K562 (cell line): ENCODE results near the gene SUCO. TPM values are rescaled to one million over a fixed set of nuclear protein-coding genes. Genes with fewer than 3 reads are reported as not detected.
A peak's percentile ranks its signal among the peaks of the same experiment; 100 is the strongest.

Experiments used
- AFF4 ChIP-seq: sonication (generic); formaldehyde crosslinking; IDR thresholded peaks from 2 replicates; pipeline ENCODE4 v1.8.0; 2023; ENCODE audit warnings: mild to moderate bottlenecking, missing genetic modification reagents
- ATF7 ChIP-seq: fragments of 450-650 bp; IDR thresholded peaks from 2 replicates; pipeline ENCODE4 v1.7.1; 2014; ENCODE audit warnings: mild to moderate bottlenecking, moderate library complexity
- CHD2 ChIP-seq: IDR thresholded peaks from 2 replicates; pipeline ENCODE4 v1.6.1; 2011; ENCODE audit warnings: low read depth, low read length
- CREB1 ChIP-seq, 2 experiments: sonication (generic) in 1 of 2; formaldehyde crosslinking in 1 of 2; IDR thresholded peaks; 2 replicates each; pipeline versions ENCODE4 v1.6.1 to v1.8.0; 2012 to 2022; ENCODE audit warnings: inconsistent platforms in 1 of 2, mild to moderate bottlenecking in 1 of 2, missing genetic modification reagents in 1 of 2, moderate library complexity in 1 of 2
- EWSR1 ChIP-seq: fragments of 450-650 bp; IDR thresholded peaks from 2 replicates; pipeline ENCODE4 v1.6.1; 2018; ENCODE audit warnings: borderline replicate concordance, mild to moderate bottlenecking, low read depth, moderate library complexity; ENCODE audit not compliant: partially characterized antibody
- GATAD2B ChIP-seq: fragments of 450-650 bp; IDR thresholded peaks from 2 replicates; pipeline ENCODE4 v1.6.1; 2017; ENCODE audit warnings: mild to moderate bottlenecking, borderline replicate concordance
- HDAC2 ChIP-seq: fragments of 450-650 bp; IDR thresholded peaks from 2 replicates; pipeline ENCODE4 v1.6.1; 2016; ENCODE audit warnings: mild to moderate bottlenecking
- HDAC6 ChIP-seq: IDR thresholded peaks from 2 replicates; pipeline ENCODE4 v1.6.1; 2012; ENCODE audit warnings: low read depth, mild to moderate bottlenecking, control low read depth, inconsistent platforms, low read length, moderate library complexity
- HNRNPH1 ChIP-seq: fragments of 200-400 bp; formaldehyde crosslinking; optimal IDR thresholded peaks from 2 replicates; pipeline ENCODE3; 2017; ENCODE audit warnings: low read depth, mild to moderate bottlenecking, low read length, moderate library complexity
- IRF2 ChIP-seq: sonication (generic); formaldehyde crosslinking; IDR thresholded peaks from 2 replicates; pipeline ENCODE4 v1.8.1; 2022; ENCODE audit warnings: mild to moderate bottlenecking, missing genetic modification reagents
- MAFG ChIP-seq: fragments of 450-650 bp; conservative IDR thresholded peaks from 2 replicates; pipeline ENCODE4 v1.6.1; 2016; ENCODE audit warnings: missing genetic modification characterization, missing compliant biosample characterization
- MAX ChIP-seq: sonication (generic); formaldehyde crosslinking; IDR thresholded peaks from 2 replicates; pipeline ENCODE4 v1.9.0; 2022; ENCODE audit warnings: mild to moderate bottlenecking, missing genetic modification reagents
- MAZ ChIP-seq, 2 experiments: fragments of 450-650 bp in 1 of 2; sonication (generic) in 1 of 2; formaldehyde crosslinking; IDR thresholded peaks in 1 of 2; conservative IDR thresholded peaks in 1 of 2; 2 replicates each; pipeline versions ENCODE4 v1.4.0 to v1.5.0; 2020; ENCODE audit warnings: mild to moderate bottlenecking in 1 of 2, missing genetic modification reagents in 1 of 2
- NCOA4 ChIP-seq: fragments of 450-650 bp; IDR thresholded peaks from 2 replicates; pipeline ENCODE4 v1.6.1; 2018; ENCODE audit warnings: mild to moderate bottlenecking; ENCODE audit not compliant: partially characterized antibody
- NEUROD1 ChIP-seq: fragments of 150-350 bp; IDR thresholded peaks from 2 replicates; pipeline ENCODE4 v1.6.1; 2014; ENCODE audit warnings: borderline replicate concordance, low read length, low read depth; ENCODE audit not compliant: partially characterized antibody
- NR0B1 ChIP-seq: fragments of 450-650 bp; IDR thresholded peaks from one replicate; pipeline ENCODE4 v1.6.1; 2018; ENCODE audit warnings: mild to moderate bottlenecking, moderate library complexity; ENCODE audit not compliant: partially characterized antibody
- PHF21A ChIP-seq: fragments of 450-650 bp; IDR thresholded peaks from 2 replicates; pipeline ENCODE4 v1.6.1; 2017; ENCODE audit warnings: low read depth, borderline replicate concordance
- PTBP1 ChIP-seq: fragments of 200-400 bp; formaldehyde crosslinking; IDR thresholded peaks from 2 replicates; pipeline ENCODE4 v1.6.1; 2017; ENCODE audit warnings: low read depth, low read length
- RBM15 ChIP-seq: fragments of 200-400 bp; formaldehyde crosslinking; IDR thresholded peaks from 2 replicates; pipeline ENCODE4 v1.6.1; 2018; ENCODE audit warnings: mild to moderate bottlenecking, low read length, moderate library complexity; ENCODE audit not compliant: insufficient read depth
- SRSF3 ChIP-seq: fragments of 200-400 bp; formaldehyde crosslinking; IDR thresholded peaks from 2 replicates; pipeline ENCODE4 v1.6.1; 2016; ENCODE audit warnings: mild to moderate bottlenecking, low read length, moderate library complexity; ENCODE audit not compliant: insufficient read depth
- TAL1 ChIP-seq: fragments of 450-650 bp; IDR thresholded peaks from 2 replicates; pipeline ENCODE4 v1.6.1; 2016; ENCODE audit warnings: mild to moderate bottlenecking
- ZC3H11A ChIP-seq: IDR thresholded peaks from 2 replicates; pipeline ENCODE4 v1.6.1; 2012; ENCODE audit warnings: low read depth, low read length, improper control_type of control experiment
- ZNF740 ChIP-seq, 3 experiments: fragments of 200-800 bp in 1 of 3; sonication (Bioruptor generic) in 1 of 3; sonication (generic) in 1 of 3; formaldehyde crosslinking in 1 of 3; IDR thresholded peaks; 2 replicates each; pipeline versions ENCODE4 v1.6.1 to v1.8.0; 2016 to 2022; ENCODE audit warnings: mild to moderate bottlenecking in 2 of 3, missing compliant biosample characterization in 2 of 3, missing genetic modification characterization in 2 of 3, missing genetic modification reagents in 1 of 3
- polyA plus RNA-seq, 8 experiments: library from polyadenylated mRNA; depleted of rRNA in 4 of 8; stranded (reverse) in 5 of 8; unstranded in 3 of 8; fragments of >200 nt; fragmentation: Nextera tagmentation in 2 of 8; fragmentation: Illumina TruSeq in 1 of 8; extraction: Ambion mirVana in 2 of 8; extraction: Trizol in 1 of 8; gene quantifications; 2 replicates each; pipeline versions ENCODE4 v1.2.1 to v1.2.3, GENCODE V29; 2011 to 2014; ENCODE audit warnings: inconsistent platforms in 1 of 8, missing spikeins in 1 of 8
- total RNA-seq, 7 experiments: library from RNA; depleted of rRNA in 6 of 7; stranded (reverse); fragments of >200 nt in 6 of 7; fragmentation: Illumina TruSeq in 2 of 7; extraction: Trizol in 2 of 7; gene quantifications; 2 replicates each; pipeline versions ENCODE4 v1.2.1 to v1.2.3, GENCODE V29; 2011 to 2021; ENCODE audit warnings: low replicate concordance in 1 of 7

Gene SUCO
- total and polyA plus RNA-seq, 9 of the 15 experiments (the other 6 are each of a cell fraction or from before 2014, with no cell fraction given): 2.5 to 20.6 (median 14.3) TPM

- TF ChIP-seq NCOA4: no peak
- peak; percentile 47 for TF ChIP-seq CREB1 (IDR thresholded peaks at IDR 0.05)
- no peak for TF ChIP-seq CREB1 (CRISPR knock-in tag; IDR thresholded peaks at IDR 0.05)
- TF ChIP-seq IRF2 (CRISPR knock-in tag): no peak
- no peak for TF ChIP-seq ZNF740 (CRISPR knock-in tag; IDR thresholded peaks at IDR 0.05)
- TF ChIP-seq ZNF740 (tag; IDR thresholded peaks at IDR 0.05): no peak
- no peak; the same call in 1 of the 2 replicates for TF ChIP-seq CHD2
- no peak for TF ChIP-seq EWSR1
- no peak for TF ChIP-seq HDAC2
- peak; percentile 50 for TF ChIP-seq NEUROD1
- TF ChIP-seq HDAC6: no peak
- TF ChIP-seq PHF21A: no peak
- TF ChIP-seq RBM15: no peak
- TF ChIP-seq ZC3H11A: no peak
- TF ChIP-seq TAL1: no peak
- TF ChIP-seq ATF7: peak; percentile 99
- no peak for TF ChIP-seq GATAD2B
- TF ChIP-seq PTBP1: no peak
- no peak for TF ChIP-seq MAX (CRISPR knock-in tag)
- no peak for TF ChIP-seq SRSF3
- no peak for TF ChIP-seq MAZ (CRISPR knock-in tag; conservative IDR thresholded peaks at IDR 0.05 in 1 of 2, IDR thresholded peaks at IDR 0.05 in 1 of 2)
- 0 out of 2 replicates have a peak, but pooled peaks have one; percentile 10 for TF ChIP-seq MAFG
- no peak for TF ChIP-seq HNRNPH1
- TF ChIP-seq NR0B1: no peak
- 0 out of 2 replicates have a peak, but pooled peaks have one; percentile 83 for TF ChIP-seq AFF4 (CRISPR knock-in tag)
These were observed 709 bp upstream of the SUCO start (continued) for GRCh38 chr1:172532183-172532699.
